ENCODE data around the gene ADGRE1.

ADGRE1 gene

DNA sequence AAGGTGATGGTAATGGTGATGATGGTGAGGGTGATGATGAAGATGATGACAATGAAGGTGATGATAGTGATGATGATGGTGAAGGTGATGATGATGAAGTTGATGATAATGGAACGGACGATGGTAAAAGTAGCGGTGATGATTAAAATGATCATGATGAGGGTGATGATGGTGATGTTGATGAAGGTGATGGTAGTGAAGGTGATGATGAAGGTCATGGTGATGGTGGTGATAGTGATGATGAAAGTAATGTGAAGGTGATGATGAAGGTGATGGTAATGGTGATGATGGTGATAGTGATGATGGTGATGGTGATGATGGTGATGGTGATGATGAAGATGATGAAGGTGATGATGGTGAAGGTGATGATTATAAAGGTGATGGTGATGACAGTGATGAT lies 67.7 kb downstream of the ADGRE1 start:
- DNase-seq (ENCODE audit: low spot score) = no peak

DNA sequence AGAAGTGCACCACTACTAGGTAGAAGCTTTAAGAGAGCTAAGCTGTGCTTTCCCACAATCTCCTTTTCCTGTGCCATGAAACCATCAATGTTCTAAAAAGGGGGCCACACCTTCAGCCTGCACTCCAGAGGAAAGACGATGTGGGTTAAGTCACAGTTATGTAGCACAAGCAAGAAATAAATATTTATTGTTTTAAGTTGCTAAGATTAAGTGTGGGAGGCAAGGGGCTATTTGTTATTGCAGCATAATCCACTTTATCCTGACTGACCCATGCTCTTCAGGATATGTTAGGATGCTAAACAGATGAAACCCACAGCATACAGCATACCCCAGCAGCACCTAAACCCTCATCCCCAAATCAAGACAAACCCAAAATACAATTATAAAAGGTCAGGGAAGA lies 69.2 kb downstream of the ADGRE1 start:
- DNase-seq (ENCODE audit: low spot score) = no peak

DNA sequence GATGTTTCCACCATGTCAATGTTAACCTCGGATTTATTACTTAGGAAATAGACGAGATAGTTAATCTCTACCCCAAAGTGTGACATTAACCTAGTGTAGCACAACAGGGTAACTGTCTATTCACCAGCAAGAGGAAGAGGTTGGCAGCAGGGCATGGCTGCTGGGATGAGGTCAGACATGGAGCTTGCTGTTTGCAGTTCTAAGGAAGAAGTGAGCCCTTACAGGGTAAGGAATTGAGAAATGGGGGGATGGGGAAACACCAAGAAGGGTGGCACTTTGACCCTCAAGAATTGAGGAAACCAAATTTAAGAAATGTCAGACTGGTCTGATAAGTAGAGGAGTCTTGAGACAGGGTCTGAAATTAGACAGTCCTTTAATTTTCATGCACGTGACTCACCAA lies 71.4 kb downstream of the ADGRE1 start:
- no peak for DNase-seq (ENCODE audit: low spot score)

DNA sequence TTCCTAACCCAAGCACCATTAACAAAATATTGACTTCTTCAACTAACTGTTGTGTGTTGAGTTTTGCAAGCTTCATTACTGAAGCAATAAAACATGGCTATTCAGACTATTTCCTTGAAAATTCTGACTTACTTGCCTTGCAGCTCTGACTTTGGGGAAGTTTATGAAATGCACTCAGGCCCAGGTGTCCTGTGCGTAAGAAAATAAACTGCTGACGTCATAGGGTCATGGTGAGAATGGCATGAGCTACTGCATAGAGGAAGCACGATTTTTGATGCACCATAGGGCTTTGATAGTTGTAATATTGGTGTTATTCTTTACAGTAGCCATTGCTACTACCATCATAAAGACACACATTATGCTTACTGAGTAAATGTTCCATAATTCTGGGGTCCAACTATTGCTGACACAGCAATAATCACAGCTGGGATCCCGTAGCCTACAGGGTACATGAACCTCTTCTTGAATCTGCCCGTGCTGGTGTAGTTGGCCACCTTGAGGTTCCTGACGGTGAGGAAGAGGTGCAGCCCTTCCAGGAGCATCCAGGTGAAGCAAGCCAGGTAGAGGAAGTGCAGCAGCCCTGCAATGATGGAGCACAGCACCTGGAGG lies 76.0 kb downstream of the ADGRE1 start:
- no peak for DNase-seq (ENCODE audit: low spot score)

DNA sequence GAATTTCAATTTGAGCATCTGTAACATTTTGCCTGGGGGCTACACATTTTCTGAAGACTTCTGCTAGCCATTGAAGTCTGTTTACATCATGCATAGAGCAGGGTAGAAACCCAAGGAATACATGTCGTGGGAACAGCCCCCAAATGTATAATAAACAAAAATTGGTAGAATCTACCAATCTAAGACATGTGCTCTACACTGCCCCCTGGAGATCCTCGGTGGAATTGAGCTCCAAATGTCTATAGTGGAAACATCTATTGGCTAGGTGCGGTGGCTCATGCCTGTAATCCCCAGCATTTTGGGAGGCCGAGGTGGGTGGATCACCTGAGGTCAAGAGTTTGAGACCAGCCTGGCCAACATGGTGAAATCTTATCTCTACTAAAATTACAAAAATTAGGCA lies 76.6 kb downstream of the ADGRE1 start:
- DNase-seq (ENCODE audit: low spot score) = no peak

DNA sequence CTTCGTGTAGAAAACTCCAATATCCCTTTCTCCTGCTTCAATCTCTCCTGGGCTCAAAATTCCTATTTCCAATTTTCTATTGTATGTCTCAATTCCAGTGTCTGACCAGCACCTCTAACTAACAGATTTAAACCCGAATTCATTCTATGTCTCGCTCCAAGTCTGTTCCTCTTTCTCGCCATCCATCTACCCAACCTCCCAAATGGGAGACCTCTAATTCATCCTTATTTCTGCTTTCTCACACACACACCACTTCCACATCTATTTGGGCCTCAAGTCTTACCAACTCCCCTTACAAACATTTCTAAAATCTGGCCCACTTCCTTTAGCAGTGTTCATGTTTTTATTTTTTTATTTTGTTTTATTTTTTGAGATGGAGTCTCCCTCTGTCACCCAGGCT lies 80.6 kb downstream of the ADGRE1 start:
- DNase-seq (ENCODE audit: low spot score) = peak; percentile 9

DNA sequence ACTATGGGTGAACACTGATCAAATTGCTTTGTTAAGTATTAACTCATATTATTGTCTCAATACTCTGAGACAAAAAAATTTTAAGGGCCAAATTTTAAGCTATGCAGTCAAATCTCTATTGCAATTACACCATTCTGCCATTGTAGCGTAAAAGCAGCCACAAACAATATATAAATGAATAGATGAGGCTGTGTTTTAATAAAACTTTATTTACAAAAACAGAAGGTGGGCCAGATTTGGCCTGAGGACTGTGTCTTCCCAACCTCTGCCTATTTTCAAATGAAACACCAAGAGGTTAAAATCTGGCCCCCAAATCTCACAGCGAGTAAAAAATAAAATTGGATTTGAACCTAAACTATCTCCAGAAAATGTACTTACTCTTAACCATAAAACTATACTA lies 82.1 kb downstream of the ADGRE1 start:
- DNase-seq (ENCODE audit: low spot score) = no peak

DNA sequence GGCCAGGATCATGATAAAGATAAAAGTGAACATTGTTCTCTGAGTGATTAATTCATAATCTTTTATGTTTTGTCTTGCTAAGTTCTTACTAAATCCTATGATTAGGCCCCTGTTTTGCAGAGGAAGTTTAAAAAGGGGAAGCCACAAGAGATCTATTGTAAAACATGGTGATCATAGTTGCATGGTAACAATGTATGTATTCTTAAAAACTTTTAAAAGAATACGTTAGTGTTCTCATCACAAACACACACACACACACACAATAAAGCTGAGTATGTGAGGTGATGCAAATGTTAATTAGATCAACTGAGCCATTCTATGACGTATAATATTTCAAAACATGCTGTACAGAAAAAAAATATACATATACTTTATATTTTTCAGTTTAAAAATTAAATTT lies 82.6 kb downstream of the ADGRE1 start:
- no peak for DNase-seq (ENCODE audit: low spot score)

DNA sequence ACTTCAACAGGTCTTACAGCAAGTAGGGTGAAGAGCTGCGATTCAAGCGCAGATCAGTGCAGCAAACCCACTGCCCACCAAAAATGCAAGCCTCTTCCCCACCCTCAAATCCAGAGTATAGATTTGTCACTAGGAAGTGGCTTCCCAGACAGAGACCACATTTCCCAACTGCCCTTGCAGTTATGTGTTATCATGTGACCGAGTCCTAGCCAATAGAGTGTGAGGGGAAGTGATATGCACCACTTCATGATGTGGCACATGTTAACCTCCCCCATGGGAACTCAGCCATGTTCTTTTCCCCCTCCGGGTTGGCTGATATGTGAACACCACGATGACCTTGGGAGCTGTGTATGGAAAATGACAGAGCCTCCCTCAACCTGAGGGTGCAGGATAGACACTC lies 83.1 kb downstream of the ADGRE1 start:
- peak; percentile 2 for DNase-seq (ENCODE audit: low spot score)

DNA sequence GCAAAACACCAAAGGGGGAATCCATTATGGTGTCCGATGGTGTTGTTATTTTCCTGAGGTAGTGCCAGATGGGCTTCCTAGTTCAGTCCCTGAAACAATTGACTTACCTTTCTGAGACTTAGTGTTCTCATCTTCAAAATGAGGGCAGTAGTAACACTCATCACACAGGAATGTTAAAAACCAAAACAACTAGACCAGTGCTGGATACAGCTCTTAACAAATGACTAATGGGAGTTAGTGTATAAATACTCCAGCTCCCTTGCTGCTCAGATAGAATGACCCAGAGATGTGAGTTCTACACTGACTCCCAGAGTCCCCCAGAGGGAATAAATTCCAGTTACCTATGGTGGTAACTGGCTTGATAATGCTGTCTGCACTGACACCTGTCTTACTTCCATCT lies 84.0 kb downstream of the ADGRE1 start:
- DNase-seq (ENCODE audit: low spot score) = no peak

DNA sequence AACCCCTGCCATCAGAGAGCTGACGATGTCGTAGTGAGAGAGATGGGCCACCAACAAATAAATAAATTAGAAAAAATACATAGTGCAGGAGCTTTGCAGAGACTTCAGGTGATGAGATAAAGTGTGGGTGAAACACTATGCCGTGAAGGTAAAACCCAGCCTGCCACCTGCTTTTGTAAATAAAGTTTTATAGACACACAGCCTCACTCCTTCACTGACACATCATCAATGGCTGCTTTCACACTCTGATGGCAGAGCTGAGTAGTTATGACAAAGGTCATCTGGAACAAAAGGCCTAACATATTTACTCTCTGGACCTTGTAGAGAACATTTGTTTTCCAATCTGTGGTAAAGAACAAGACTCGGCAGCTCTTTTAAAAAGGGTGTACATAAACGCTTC lies 88.8 kb downstream of the ADGRE1 start:
- no peak for DNase-seq (ENCODE audit: low spot score)

DNA sequence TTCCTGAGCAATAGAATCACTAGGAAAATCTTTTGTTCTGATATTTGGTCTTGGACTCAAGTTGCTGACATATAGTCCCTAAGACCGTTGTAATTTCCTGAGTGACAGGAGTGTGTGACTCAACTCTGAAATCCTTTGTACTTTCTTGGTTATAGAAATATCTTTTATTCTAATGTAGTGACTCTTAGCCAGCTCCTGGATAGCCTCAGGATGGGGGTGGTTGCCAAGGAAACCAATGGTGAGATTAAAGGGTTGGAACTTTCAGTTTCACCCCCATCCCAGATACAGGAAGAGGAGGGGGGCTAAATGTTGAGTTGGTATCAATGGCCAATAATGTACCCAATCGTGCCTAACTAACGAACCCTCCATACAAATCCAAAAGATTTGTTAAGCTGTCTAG lies 92.0 kb downstream of the ADGRE1 start:
- DNase-seq (ENCODE audit: low spot score) = no peak

DNA sequence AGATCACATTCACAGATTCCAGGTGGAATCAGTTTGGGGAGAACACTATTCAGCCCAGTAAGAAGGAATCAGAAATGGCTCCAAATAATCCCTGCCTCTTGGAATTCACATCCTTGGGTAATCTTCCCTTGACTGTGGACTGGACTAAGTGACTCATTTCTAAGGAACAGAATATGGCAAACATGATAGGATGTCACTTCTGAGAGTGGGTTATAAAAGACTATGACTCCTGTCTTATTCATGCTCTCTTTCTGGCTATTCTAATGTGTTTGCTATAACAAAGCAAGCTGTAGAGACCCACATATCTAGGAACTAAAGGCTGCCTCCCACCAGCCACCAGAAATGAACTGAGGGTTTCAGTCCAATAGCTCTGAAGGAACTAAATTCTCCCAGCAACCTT lies 96.1 kb downstream of the ADGRE1 start:
- no peak for DNase-seq (ENCODE audit: low spot score)

DNA sequence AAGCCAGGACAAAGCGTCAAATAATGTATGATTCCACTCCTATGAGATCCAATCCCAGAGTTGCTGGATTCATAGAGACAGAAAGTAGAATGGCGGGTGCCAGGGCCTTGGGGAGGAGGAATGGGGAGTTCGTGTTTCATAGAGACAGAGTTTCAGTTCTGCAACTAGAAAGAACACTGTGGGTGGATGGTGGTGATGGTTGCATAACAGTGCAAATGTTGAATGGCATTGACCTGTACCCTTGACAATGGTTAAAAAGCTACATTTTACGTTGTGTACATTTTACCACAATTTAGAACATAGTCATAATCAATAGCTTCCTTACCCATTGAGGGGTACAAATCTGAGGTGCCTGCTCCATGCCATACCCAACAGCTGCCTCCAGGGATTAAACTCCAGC lies 100.5 kb downstream of the ADGRE1 start:
- DNase-seq (ENCODE audit: low spot score) = peak; percentile 48

DNA sequence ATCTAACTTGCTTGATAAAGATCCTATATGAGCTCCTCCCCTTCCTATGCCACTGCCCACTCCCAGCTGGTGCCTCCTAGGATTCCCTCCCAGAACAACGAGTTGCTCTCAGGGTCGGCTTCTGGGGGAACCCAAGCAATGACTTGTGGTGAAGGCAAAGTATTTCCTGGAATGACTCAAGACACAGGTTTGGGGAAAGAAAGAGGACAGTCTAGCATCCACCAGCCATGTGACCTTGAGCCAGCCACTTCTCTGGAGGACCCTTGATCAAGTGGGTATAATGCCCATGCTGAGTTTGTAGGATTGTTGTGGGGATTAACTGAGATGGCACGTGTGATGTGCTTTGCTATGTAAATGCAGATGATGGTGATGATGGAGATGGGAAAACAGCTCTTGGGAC lies 100.9 kb downstream of the ADGRE1 start:
- DNase-seq (ENCODE audit: low spot score) = no peak
